Kidney epithelial cell (primary cell): ENCODE results near the gene SERPINE2. TPM values are rescaled to one million over a fixed set of nuclear protein-coding genes. Genes with fewer than 3 reads are reported as not detected.

ENCODE experiments used
- DNase-seq: peaks from one replicate; pipeline ENCODE4 v3.0.0-alpha.2; 2010; ENCODE audit warnings: low read depth
- H3K27me3 ChIP-seq: 2 replicates; pipeline ENCODE4 v1.6.0; 2011; ENCODE audit warnings: low read length; ENCODE audit not compliant: control insufficient read depth, insufficient read depth
- H3K36me3 ChIP-seq: 2 replicates; pipeline ENCODE4 v1.5.1; 2011; ENCODE audit warnings: low read length; ENCODE audit not compliant: control insufficient read depth, insufficient read depth
- H3K4me3 ChIP-seq: 2 replicates; pipeline ENCODE4 v1.5.1; 2011; ENCODE audit warnings: low read depth, mild to moderate bottlenecking, control low read depth, low read length
- CTCF ChIP-seq: IDR thresholded peaks from 2 replicates; pipeline ENCODE4 v1.5.1; 2011; ENCODE audit warnings: mild to moderate bottlenecking, moderate library complexity, low read length, control low read depth, inconsistent platforms; ENCODE audit not compliant: insufficient read depth, poor library complexity, severe bottlenecking
- total RNA-seq: library from RNA; depleted of rRNA; stranded (reverse); fragments of >200 nt; gene quantifications from 2 replicates; pipeline ENCODE4 v1.2.3, GENCODE V29; 2015

The SERPINE2 gene
- total RNA-seq, 1 donor from 2014 or later, result 84.9 TPM

DNA sequence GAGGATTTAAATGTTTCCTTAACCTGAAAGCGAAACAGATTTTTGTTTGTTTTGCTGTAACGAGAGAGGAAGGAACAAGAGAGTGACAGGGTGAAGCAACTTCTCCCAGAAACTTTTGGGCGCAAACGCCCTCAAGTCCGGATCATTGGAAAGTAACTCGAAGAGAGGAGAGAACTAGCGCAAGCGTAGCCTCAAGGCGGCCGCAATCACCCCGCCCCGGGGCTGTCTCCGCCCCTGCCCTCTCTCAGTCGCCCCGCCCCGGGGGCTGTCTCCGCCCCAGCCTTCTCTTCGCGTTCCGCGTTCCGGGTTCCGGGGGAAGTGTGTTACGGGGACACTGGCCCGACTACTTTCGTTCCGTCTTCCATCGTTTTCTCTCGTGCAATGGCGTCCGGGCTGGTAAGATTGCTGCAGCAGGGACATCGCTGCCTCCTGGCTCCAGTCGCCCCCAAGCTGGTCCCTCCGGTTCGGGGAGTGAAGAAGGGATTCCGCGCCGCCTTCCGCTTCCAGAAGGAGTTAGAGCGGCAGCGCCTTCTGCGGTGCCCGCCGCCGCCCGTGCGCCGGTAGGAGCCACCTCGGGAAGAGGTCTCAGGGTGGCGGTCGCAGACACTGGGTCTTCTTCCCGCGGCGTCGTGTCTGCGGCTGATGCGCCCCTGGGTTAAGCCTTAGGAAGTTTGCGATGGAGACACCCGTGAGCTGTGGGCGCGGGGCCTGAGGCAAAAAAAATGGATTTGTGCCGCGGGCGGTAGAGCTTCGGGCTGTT lies 81.8 kb downstream of the SERPINE2 start, which contains the start of gene MRPL44:
TSS of gene MRPL44 (plus strand) at position 372 of the 760 bp plus-strand sequence. CDS start at position 382, 10 bp downstream.
- Histone ChIP-seq H3K36me3 (no peaks in the 10 kb centered on the region), H3K27me3 (no peaks in the 10 kb centered on the region), H3K4me3 (peak within 1 kb of the TSS; percentile 98)
- peak; percentile 60 for DNase-seq
- no peak for TF ChIP-seq CTCF

DNA sequence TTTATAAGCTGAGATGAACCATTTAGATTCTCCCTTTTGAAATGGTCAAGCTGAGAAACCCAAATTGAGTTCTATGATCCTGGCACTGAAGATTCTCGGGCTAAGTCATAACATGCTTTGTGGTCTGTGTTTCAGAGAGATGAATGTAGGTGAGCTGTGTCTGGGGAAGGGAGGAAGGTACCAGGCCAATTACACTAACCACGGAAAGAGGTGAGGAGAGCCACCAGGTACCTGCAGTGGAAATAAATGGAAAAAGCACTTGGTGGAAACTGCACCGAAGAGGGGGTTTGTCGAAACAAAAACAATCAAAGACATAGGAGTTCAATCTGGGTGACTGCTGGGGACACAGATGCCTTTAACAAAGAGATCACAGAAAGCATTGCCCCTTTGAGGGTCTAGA lies 82.8 kb downstream of the SERPINE2 start:
- DNase-seq, result no peak
- no peak for TF ChIP-seq CTCF
- Histone ChIP-seq H3K27me3 (no peaks in the 10 kb centered on the region), H3K4me3 (no peak overlapping the region), H3K36me3 (no peaks in the 10 kb centered on the region)

GRCh38 chr2:223954401-223954800 lies 84.7 kb downstream of the SERPINE2 start:
- no peak for TF ChIP-seq CTCF
- Histone ChIP-seq H3K27me3 (no peaks in the 10 kb centered on the region), H3K36me3 (no peaks in the 10 kb centered on the region), H3K4me3 (no peak overlapping the region)
- DNase-seq, result no peak

- Histone ChIP-seq H3K36me3 (no peaks in the 10 kb centered on the region), H3K4me3 (no peak overlapping the region), H3K27me3 (no peaks in the 10 kb centered on the region)
- DNase-seq, result no peak
- no peak for TF ChIP-seq CTCF
Observed at GRCh38 chr2:223952280-223952968, 86.7 kb downstream of the SERPINE2 start.

DNA sequence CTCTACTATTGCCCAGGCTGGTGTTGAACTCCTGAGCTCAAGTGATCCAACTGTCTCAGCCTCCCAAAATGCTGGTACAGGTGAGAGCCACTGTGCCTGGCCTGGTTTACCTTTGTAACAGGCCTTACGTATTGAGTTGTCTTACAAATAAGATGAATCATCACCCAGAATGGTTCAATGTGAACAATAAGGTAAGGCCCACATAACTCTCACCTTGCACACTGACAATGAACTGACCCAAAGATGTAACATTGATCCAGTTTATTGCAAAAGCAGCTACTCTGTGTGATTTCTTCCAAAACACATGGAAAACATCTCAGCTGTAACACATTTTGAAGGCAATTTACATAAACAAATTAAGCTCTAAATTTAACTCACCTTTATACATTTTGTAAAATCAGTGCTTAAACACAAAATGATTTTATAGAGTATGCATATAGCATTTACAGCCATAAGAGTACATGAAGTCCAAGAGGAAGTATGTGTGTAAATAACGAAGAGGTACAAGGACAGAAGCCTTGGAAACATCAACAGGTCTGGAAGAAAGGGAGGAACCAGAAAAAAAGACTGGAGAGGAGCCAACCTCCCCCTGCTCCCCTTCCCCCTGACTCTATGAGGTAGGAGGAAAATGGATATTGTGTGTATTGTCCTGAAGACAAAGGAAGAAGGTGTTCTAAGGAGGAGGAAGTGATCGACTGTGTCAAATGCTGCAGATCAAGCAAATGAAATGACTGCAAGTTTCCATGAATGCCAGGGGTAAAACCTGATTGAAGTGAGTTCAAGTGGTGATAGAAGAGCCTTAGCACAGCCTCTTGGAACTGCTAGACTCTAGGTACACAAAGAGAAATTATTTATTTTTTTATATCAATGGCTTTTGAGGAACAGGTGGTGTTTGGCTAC lies 88.4 kb downstream of the SERPINE2 start:
- Histone ChIP-seq H3K27me3 (no peaks in the 10 kb centered on the region), H3K36me3 (no peaks in the 10 kb centered on the region), H3K4me3 (no peak overlapping the region)
- no peak for TF ChIP-seq CTCF
- no peak for DNase-seq
